Dedifferentiated amniotic fluid mesenchymal stem cell (primary cell): ENCODE data around the gene CRPPA.

Source experiments
- DNase-seq: peaks from one replicate; pipeline ENCODE4 v3.0.0-alpha.2; 2016; ENCODE audit errors: extremely low spot score

CRPPA gene

GRCh38 chr7:16423761-16424160, 2.4 kb upstream of the CRPPA start:
- no peak for DNase-seq

- DNase-seq: no peak
Observed at GRCh38 chr7:16422917-16423316, 1.6 kb upstream of the CRPPA start.

- DNase-seq: peak; percentile 26
Observed at GRCh38 chr7:16422103-16422435, 731 bp upstream of the CRPPA start.

GRCh38 chr7:16420649-16421332, 547 bp downstream of the CRPPA start:
- DNase-seq: peak; percentile 76

GRCh38 chr7:16420329-16420648, 1.0 kb downstream of the CRPPA start:
- no peak for DNase-seq

GRCh38 chr7:16419859-16420258, 1.5 kb downstream of the CRPPA start:
- DNase-seq: no peak

GRCh38 chr7:16419126-16419525, 2.2 kb downstream of the CRPPA start:
- no peak for DNase-seq

GRCh38 chr7:16417906-16418305, 3.4 kb downstream of the CRPPA start:
- no peak for DNase-seq

- DNase-seq: peak; percentile 81
Observed at GRCh38 chr7:16416289-16417282, 4.8 kb downstream of the CRPPA start.

- no peak for DNase-seq
Observed at GRCh38 chr7:16412274-16413254, 8.8 kb downstream of the CRPPA start.

GRCh38 chr7:16411391-16411790, 9.9 kb downstream of the CRPPA start:
- DNase-seq: no peak

- DNase-seq: no peak
Observed at GRCh38 chr7:16409777-16410176, 11.6 kb downstream of the CRPPA start.

- no peak for DNase-seq
Observed at GRCh38 chr7:16404636-16405035, 16.7 kb downstream of the CRPPA start.

- DNase-seq: no peak
Observed at GRCh38 chr7:16403475-16403874, 17.9 kb downstream of the CRPPA start.

- DNase-seq: no peak
Observed at GRCh38 chr7:16402940-16403339, 18.4 kb downstream of the CRPPA start.

GRCh38 chr7:16402091-16402490, 19.2 kb downstream of the CRPPA start:
- DNase-seq: no peak

- no peak for DNase-seq
Observed at GRCh38 chr7:16400893-16401275, 20.5 kb downstream of the CRPPA start.

GRCh38 chr7:16399916-16400892, 21.1 kb downstream of the CRPPA start:
- DNase-seq: no peak

GRCh38 chr7:16399265-16399831, 22.0 kb downstream of the CRPPA start:
- no peak for DNase-seq
